Caco-2 (cell line): ENCODE results near the gene FBXW7. TPM values are rescaled to one million over a fixed set of nuclear protein-coding genes. Genes with fewer than 3 reads are reported as not detected.

Experiments
- BruUV-seq: library from RNA; stranded (reverse); fragments of 400-500 nt; replicated peaks from 2 replicates; lab custom pipeline; 2021; lab: Mats Ljungman, UMichigan
- CTCF ChIA-PET: fragments of 300-600 bp; sonication (Branson Sonifier 250); formaldehyde crosslinking; loops from one replicate; lab custom pipeline; 2022; ENCODE audit warnings: antibody characterized with exemption; lab: Charles Lee
- POLR2A ChIA-PET: fragments of 300-600 bp; sonication (Branson Sonifier 250); formaldehyde crosslinking; loops from one replicate; lab custom pipeline; 2022; ENCODE audit warnings: antibody characterized with exemption; lab: Charles Lee
- DNase-seq, 2 experiments: peaks; one replicate each; pipeline versions ENCODE4 v3.0.0 to v3.0.0-alpha.2; 2020 to 2022
- H3K27me3 ChIP-seq: replicated peaks from 2 replicates; pipeline ENCODE4 v1.6.0; 2011; ENCODE audit warnings: low read length; ENCODE audit not compliant: control insufficient read depth, insufficient read depth
- H3K36me3 ChIP-seq: 2 replicates; pipeline ENCODE4 v1.5.1; 2011; ENCODE audit warnings: low read length; ENCODE audit not compliant: control insufficient read depth, insufficient read depth
- H3K4me1 ChIP-seq: fragments of 250-450 bp; sonication (Bioruptor Pico); 2 replicates; pipeline ENCODE4 v1.5.1; 2020; ENCODE audit warnings: mild to moderate bottlenecking
- H3K4me3 ChIP-seq: 2 replicates; pipeline ENCODE4 v1.5.1; 2011; ENCODE audit warnings: low read depth, mild to moderate bottlenecking, control low read depth, low read length
- H3K9me3 ChIP-seq: fragments of 250-450 bp; sonication (Bioruptor Pico); 2 replicates; pipeline ENCODE4 v1.5.1; 2020; ENCODE audit warnings: mild to moderate bottlenecking, moderate library complexity
- H3K27ac Mint-ChIP-seq: one replicate; pipeline ENCODE4 v1.8.0; 2022; ENCODE audit warnings: mixed read lengths; ENCODE audit not compliant: unreplicated experiment
- H3K27me3 Mint-ChIP-seq: one replicate; pipeline ENCODE4 v1.8.0; 2022; ENCODE audit warnings: mixed read lengths; ENCODE audit not compliant: insufficient read depth, unreplicated experiment
- H3K36me3 Mint-ChIP-seq: one replicate; pipeline ENCODE4 v1.8.0; 2022; ENCODE audit warnings: mild to moderate bottlenecking, mixed read lengths; ENCODE audit not compliant: insufficient read depth, unreplicated experiment
- H3K4me1 Mint-ChIP-seq: one replicate; pipeline ENCODE4 v1.8.0; 2022; ENCODE audit warnings: low read depth, mixed read lengths; ENCODE audit not compliant: unreplicated experiment
- H3K4me3 Mint-ChIP-seq: one replicate; pipeline ENCODE4 v1.8.0; 2022; ENCODE audit warnings: mild to moderate bottlenecking, moderate library complexity, mixed read lengths; ENCODE audit not compliant: unreplicated experiment
- H3K9me3 Mint-ChIP-seq: one replicate; pipeline ENCODE4 v1.8.0; 2022; ENCODE audit warnings: mixed read lengths; ENCODE audit not compliant: unreplicated experiment
- intact Hi-C: fragments of 100-400 bp; cut with micrococcal nuclease; formaldehyde crosslinking; loops from one replicate; pipeline ENCODE4 v1.10.0; 2022; ENCODE audit not compliant: unreplicated experiment
- total RNA-seq: library from RNA; stranded (reverse); gene quantifications from 2 replicates; pipeline ENCODE4 v1.2.3, GENCODE V29; 2022
- TF ChIP-seq, protein P1 (sequence below), 2 experiments: fragments of 200-600 bp in 1 of 2; IDR thresholded peaks; 1 replicate in 1 of 2; 2 replicates in 1 of 2; pipeline versions ENCODE4 v1.5.1 to v1.8.0; 2011 to 2022; ENCODE audit warnings: antibody characterized with exemption in 1 of 2, control low read depth in 1 of 2, inconsistent platforms in 1 of 2, low read depth in 1 of 2, low read length in 1 of 2, mild to moderate bottlenecking in 1 of 2, moderate library complexity in 1 of 2; ENCODE audit not compliant: insufficient read depth in 1 of 2, severe bottlenecking in 1 of 2, unreplicated experiment in 1 of 2

The FBXW7 gene
- total RNA-seq, 1 experiment from 2014 or later, result 34.1 TPM

DNA sequence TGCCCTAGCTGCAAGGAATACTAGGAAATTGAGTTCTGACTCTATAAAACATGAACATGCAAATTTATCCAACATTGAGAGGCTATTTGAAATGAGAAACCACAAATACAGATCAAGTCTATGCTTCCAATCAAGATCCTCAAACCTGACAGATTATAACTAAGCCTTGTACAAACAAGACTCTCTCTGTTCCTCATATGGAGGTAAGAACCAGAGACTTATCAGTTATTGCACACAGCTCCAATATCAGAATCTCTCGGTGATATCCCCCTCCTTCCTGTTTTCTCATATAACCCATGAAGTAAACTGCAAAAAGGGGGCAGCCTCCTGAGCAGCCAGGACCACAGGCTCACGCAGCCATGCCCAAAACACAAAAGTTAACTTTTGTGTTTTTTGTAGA, 36.5 kb downstream of the FBXW7 start:
- no peak overlapping the region for H3K4me3 ChIP-seq
- peaks cover 12% of the 10 kb centered on the region for H3K4me1 ChIP-seq
- intact Hi-C loops, result loop anchor here (5.0 kb wide), 1 partner anchor 92 kb away; no protein-coding TSS in a partner anchor
- no peaks in the 10 kb centered on the region for H3K27me3 ChIP-seq
- Mint-ChIP-seq H3K4me3 (no peak overlapping the region), H3K9me3 (no peaks in the 10 kb centered on the region), H3K36me3 (peaks cover 3% of the 10 kb centered on the region), H3K4me1 (peaks cover 13% of the 10 kb centered on the region), H3K27ac (no peak overlapping the region), H3K27me3 (no peaks in the 10 kb centered on the region)
- DNase-seq, result no peak
- BruUV-seq, result no TSS peak
- H3K36me3 ChIP-seq, result no peaks in the 10 kb centered on the region
- H3K9me3 ChIP-seq, result no peaks in the 10 kb centered on the region
- CTCF ChIA-PET, result interaction anchor here (1.2 kb wide), 1 partner anchor 140 kb away, joined by 4 read pairs; no protein-coding TSS in a partner anchor
- POLR2A ChIA-PET, result no interaction called here
- TF ChIP-seq, protein P1, sequence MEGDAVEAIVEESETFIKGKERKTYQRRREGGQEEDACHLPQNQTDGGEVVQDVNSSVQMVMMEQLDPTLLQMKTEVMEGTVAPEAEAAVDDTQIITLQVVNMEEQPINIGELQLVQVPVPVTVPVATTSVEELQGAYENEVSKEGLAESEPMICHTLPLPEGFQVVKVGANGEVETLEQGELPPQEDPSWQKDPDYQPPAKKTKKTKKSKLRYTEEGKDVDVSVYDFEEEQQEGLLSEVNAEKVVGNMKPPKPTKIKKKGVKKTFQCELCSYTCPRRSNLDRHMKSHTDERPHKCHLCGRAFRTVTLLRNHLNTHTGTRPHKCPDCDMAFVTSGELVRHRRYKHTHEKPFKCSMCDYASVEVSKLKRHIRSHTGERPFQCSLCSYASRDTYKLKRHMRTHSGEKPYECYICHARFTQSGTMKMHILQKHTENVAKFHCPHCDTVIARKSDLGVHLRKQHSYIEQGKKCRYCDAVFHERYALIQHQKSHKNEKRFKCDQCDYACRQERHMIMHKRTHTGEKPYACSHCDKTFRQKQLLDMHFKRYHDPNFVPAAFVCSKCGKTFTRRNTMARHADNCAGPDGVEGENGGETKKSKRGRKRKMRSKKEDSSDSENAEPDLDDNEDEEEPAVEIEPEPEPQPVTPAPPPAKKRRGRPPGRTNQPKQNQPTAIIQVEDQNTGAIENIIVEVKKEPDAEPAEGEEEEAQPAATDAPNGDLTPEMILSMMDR (IDR thresholded peaks at IDR 0.05; ENCODE audit: insufficient read depth in 1 of 2, low read depth in 1 of 2, low read length in 1 of 2, severe bottlenecking in 1 of 2, unreplicated experiment in 1 of 2), result no peak

DNA sequence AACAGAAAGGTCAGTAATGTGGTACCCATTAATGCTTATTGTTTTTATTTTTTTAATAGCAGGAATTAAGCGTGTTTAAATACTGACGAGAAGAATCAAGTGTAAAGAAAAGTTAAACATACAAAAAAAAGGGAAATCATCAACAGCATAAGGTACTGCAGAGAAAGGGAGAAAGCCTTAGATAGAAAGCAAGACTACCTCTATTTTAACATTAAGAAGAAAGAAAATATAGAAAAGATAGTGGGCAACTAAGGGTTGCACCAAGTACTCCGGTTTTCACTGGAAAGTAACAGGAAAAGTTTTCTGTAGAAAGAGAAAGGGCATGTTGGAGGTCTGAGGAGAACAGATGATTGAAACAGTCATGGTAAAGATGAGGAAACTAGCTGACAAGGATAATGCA, 41.9 kb downstream of the FBXW7 start:
- Histone ChIP-seq H3K4me1 (peaks cover 6% of the 10 kb centered on the region), H3K4me3 (no peak overlapping the region), H3K9me3 (no peaks in the 10 kb centered on the region), H3K36me3 (no peaks in the 10 kb centered on the region), H3K27me3 (no peaks in the 10 kb centered on the region)
- no peaks in the 10 kb centered on the region for H3K27me3 Mint-ChIP-seq
- DNase-seq, result no peak
- H3K9me3 Mint-ChIP-seq, result no peaks in the 10 kb centered on the region
- POLR2A ChIA-PET, result no interaction called here
- intact Hi-C loops, result no loop called here
- TF ChIP-seq, protein P1 (IDR thresholded peaks at IDR 0.05; ENCODE audit: insufficient read depth in 1 of 2, low read depth in 1 of 2, low read length in 1 of 2, severe bottlenecking in 1 of 2, unreplicated experiment in 1 of 2), result no peak
- no TSS peak for BruUV-seq
- no peak overlapping the region for H3K27ac Mint-ChIP-seq
- H3K36me3 Mint-ChIP-seq, result peaks cover 5% of the 10 kb centered on the region
- H3K4me3 Mint-ChIP-seq, result no peak overlapping the region
- CTCF ChIA-PET, result no interaction called here
- H3K4me1 Mint-ChIP-seq, result peaks cover 29% of the 10 kb centered on the region

GRCh38 chr4:152488246-152488645, 47.6 kb downstream of the FBXW7 start:
- H3K27me3 Mint-ChIP-seq, result no peaks in the 10 kb centered on the region
- Histone ChIP-seq H3K4me1 (peaks cover 23% of the 10 kb centered on the region), H3K27me3 (no peaks in the 10 kb centered on the region), H3K36me3 (no peaks in the 10 kb centered on the region), H3K4me3 (no peak overlapping the region), H3K9me3 (no peaks in the 10 kb centered on the region)
- POLR2A ChIA-PET, result no interaction called here
- BruUV-seq, result no TSS peak
- CTCF ChIA-PET, result no interaction called here
- H3K4me1 Mint-ChIP-seq, result peaks cover 19% of the 10 kb centered on the region
- no peaks in the 10 kb centered on the region for H3K9me3 Mint-ChIP-seq
- intact Hi-C loops, result no loop called here
- no peak overlapping the region for H3K4me3 Mint-ChIP-seq
- no peaks in the 10 kb centered on the region for H3K36me3 Mint-ChIP-seq
- H3K27ac Mint-ChIP-seq, result no peak overlapping the region
- DNase-seq, result no peak
- TF ChIP-seq, protein P1 (IDR thresholded peaks at IDR 0.05; ENCODE audit: insufficient read depth in 1 of 2, low read depth in 1 of 2, low read length in 1 of 2, severe bottlenecking in 1 of 2, unreplicated experiment in 1 of 2), result no peak
